NCI-H345 treated with DMSO at 0.1 percent for 48 hours (cell line): ENCODE results near the gene PTPRK.

Experiments
- DNase-seq: peaks from one replicate; lab custom pipeline; 2025; ENCODE audit not compliant: unreplicated experiment; lab: John Stamatoyannopoulos, UW

Gene PTPRK

GRCh38 chr6:128252341-128253176, 267.8 kb downstream of the PTPRK start:
- no peak for DNase-seq

DNA sequence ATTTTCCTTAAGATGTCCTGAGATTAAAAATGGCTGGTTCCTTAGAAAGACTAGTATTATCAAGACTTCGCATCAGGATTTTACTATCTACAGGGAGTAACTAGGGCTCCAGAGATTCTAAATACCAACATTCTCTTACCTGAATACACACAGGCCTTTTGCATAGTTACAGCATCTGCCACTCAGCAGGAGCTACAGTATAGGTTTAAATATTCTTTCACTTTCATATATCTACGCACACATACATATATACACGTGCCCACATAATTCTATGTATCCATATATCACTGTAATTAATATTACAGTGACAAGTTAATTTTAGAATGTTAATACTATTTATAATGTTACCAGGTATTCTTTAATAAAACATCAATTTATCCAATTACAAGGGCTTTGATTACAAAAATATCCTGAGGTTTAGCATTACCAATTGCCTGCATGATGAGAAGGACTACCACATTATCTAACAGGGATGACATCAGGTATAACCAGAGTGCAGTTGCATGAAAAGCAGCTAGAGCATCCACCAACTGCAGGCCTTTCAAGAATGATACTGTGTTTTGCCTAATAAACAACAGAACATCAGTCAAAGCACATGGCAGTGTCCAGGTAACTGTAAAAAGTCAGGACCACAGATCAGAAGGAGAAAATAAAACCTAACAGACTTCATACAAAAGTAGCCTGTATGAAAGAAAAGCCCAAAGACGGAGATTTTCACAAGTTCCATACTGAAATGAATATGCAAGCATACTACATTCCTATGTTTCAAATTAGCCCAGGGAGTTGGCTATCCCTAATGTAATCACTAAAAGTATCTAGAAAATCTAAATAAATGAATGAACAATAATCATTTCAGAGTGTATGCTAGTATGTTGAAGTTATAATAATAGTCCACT, 268.7 kb downstream of the PTPRK start:
- DNase-seq, result no peak

DNA sequence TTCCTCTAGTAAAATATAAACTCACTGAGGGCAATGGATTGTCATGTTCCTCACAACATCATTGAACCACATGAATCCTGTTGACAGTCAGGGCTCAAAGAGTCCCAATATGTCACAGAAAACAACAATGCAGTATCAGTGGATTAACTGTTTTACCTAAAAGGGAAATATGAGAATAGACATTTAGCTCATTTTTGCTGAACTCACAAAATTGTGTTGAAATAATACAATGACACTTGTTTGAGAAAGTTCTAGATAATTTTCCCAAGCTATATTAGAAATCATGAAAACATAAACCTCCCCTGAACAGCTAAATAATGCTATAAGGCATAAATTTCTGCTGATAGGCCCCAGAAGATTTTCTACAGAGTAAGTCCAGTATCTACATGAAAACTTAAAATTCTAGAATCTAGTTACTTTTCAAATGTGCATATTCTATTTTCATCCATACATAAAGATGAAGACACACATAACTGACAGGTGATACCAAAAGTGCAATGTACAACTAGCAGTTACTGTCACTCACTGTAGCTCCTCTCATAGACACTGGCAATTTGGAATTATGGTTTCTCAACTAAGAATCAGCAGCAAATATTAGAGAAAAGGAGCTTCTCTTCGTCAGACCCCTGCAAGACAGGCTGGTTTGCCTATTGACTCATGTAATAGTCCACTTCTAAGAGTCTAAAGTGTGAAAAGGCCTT, 269.9 kb downstream of the PTPRK start:
- no peak for DNase-seq

GRCh38 chr6:128249429-128249828, 271.0 kb downstream of the PTPRK start:
- no peak for DNase-seq

- no peak for DNase-seq
Observed at GRCh38 chr6:128246472-128247260, 273.7 kb downstream of the PTPRK start.

- DNase-seq, result no peak
Observed at GRCh38 chr6:128244751-128245405, 275.5 kb downstream of the PTPRK start.

GRCh38 chr6:128242765-128243403, 277.5 kb downstream of the PTPRK start:
- no peak for DNase-seq

- no peak for DNase-seq
Observed at GRCh38 chr6:128241216-128241615, 279.2 kb downstream of the PTPRK start.

DNA sequence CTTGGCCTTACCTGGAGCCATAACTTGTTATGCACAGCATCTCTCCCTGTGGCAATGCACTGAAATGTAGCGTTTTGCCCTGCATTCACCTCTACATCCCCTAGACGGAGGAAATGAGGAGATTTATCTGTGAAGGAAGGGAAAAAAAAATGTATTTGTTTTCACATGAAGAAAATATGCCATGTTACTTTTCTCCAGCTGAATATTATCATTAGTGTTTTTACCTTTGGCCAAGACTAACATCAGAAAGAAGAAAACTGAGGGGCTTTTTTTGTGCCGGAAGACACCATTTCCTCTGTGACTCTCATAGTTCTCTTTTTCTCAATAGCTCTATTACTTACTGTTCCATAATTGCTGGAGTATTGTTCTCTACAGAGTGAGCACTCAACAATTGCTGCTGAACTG, 280.4 kb downstream of the PTPRK start:
- no peak for DNase-seq

GRCh38 chr6:128239146-128239545, 281.3 kb downstream of the PTPRK start:
- no peak for DNase-seq

DNA sequence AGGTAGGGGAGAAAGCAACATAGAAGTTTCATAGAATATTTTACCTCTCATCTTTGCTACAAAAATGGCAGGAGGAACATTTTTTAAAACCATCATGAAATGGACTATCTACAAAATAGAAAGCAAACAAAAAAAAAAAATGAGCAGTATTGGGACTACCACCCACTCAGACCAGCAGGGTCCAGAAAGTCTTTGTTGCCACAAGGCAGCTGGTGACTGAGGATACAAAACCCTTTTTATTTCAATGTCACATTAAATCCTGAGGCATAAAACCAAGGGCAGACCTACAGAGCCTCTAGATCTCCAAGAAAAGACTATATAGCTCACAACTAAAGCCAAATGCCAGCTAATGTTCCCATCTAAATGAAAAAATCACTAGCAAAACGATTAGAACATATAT, 282.2 kb downstream of the PTPRK start:
- no peak for DNase-seq

- no peak for DNase-seq
Observed at GRCh38 chr6:128235556-128235955, 284.8 kb downstream of the PTPRK start.

GRCh38 chr6:128233531-128233930, 286.9 kb downstream of the PTPRK start:
- DNase-seq, result no peak

- DNase-seq, result no peak
Observed at GRCh38 chr6:128230267-128230989, 290.0 kb downstream of the PTPRK start.

GRCh38 chr6:128225612-128226011, 294.8 kb downstream of the PTPRK start:
- DNase-seq, result no peak

- DNase-seq, result no peak
Observed at GRCh38 chr6:128216917-128217316, 303.5 kb downstream of the PTPRK start.

- no peak for DNase-seq
Observed at GRCh38 chr6:128209771-128210170, 310.6 kb downstream of the PTPRK start.

DNA sequence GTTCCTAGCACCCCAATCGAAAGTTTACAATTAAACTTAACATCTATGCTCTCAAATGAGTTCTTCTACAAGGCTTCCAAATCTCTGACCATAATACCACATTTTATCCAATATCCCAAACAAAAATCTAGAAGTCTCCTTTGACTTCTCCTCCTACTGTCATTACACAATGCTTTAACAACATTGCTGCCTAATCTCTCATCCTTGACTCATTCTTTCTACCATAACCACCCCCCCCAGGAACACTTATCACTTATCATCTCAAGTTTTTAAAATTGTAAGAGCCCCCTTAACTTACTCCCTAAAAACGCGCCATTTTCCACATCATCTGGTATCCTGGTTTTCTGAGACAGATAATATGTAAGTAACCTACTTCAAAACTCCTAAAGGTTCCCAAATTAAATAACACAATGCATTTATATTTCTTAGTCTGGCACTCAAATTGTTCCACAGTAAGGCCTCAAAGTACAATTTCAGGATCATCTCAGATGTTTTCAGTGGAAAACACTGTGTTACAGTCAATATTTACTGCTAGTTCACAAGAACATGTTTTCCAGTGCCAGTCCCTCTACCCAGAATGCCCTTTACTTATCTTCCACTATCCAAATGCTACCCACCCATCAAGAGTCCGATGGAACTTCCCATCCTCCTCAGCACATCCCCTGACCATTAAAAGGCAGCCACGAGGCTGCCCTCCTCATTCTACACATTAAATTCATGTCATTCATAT, 311.4 kb downstream of the PTPRK start:
- no peak for DNase-seq
